Nephron progenitor cell (in vitro differentiated cells): ENCODE results near the gene ATRNL1.

ENCODE experiments used
- DNase-seq: peaks from one replicate; pipeline ENCODE4 v3.0.0; 2021
- H3K27ac Mint-ChIP-seq: 2 replicates; pipeline ENCODE4 v1.8.0; 2021; ENCODE audit warnings: mild to moderate bottlenecking, moderate library complexity, mixed read lengths
- H3K27me3 Mint-ChIP-seq: 2 replicates; pipeline ENCODE4 v1.8.0; 2021; ENCODE audit warnings: mild to moderate bottlenecking, low read depth, mixed read lengths; ENCODE audit not compliant: poor library complexity
- H3K36me3 Mint-ChIP-seq: 2 replicates; pipeline ENCODE4 v1.8.0; 2021; ENCODE audit warnings: low read depth, mixed read lengths
- H3K4me1 Mint-ChIP-seq: 2 replicates; pipeline ENCODE4 v1.8.0; 2021; ENCODE audit warnings: mixed read lengths
- H3K4me3 Mint-ChIP-seq: 2 replicates; pipeline ENCODE4 v1.8.0; 2021; ENCODE audit warnings: mild to moderate bottlenecking, moderate library complexity, mixed read lengths
- H3K9me3 Mint-ChIP-seq: 2 replicates; pipeline ENCODE4 v1.8.0; 2021; ENCODE audit warnings: mild to moderate bottlenecking, moderate library complexity, mixed read lengths
- CTCF ChIP-seq: fragments of 200-600 bp; sonication (generic); IDR thresholded peaks from 2 replicates; pipeline ENCODE4 v1.5.0; 2021; ENCODE audit warnings: antibody characterized with exemption

ATRNL1 gene

GRCh38 chr10:115107830-115108229 lies 14.7 kb downstream of the ATRNL1 start:
- H3K9me3 Mint-ChIP-seq, result peaks cover 81% of the 10 kb centered on the region
- no peak overlapping the region for H3K4me3 Mint-ChIP-seq
- DNase-seq, result no peak
- no peak overlapping the region for H3K27ac Mint-ChIP-seq
- no peaks in the 10 kb centered on the region for H3K27me3 Mint-ChIP-seq
- peaks cover 88% of the 10 kb centered on the region for H3K36me3 Mint-ChIP-seq
- no peak for TF ChIP-seq CTCF
- H3K4me1 Mint-ChIP-seq, result no peaks in the 10 kb centered on the region

GRCh38 chr10:115117301-115117700 lies 24.1 kb downstream of the ATRNL1 start:
- TF ChIP-seq CTCF, result no peak
- Mint-ChIP-seq H3K36me3 (peaks cover 34% of the 10 kb centered on the region), H3K4me1 (peaks cover 4% of the 10 kb centered on the region), H3K27me3 (no peaks in the 10 kb centered on the region), H3K9me3 (peaks cover 21% of the 10 kb centered on the region), H3K4me3 (no peak overlapping the region), H3K27ac (no peak overlapping the region)
- no peak for DNase-seq

- H3K27me3 Mint-ChIP-seq, result no peaks in the 10 kb centered on the region
- peaks cover 23% of the 10 kb centered on the region for H3K36me3 Mint-ChIP-seq
- DNase-seq, result no peak
- peaks cover 4% of the 10 kb centered on the region for H3K4me1 Mint-ChIP-seq
- H3K9me3 Mint-ChIP-seq, result peaks cover 11% of the 10 kb centered on the region
- TF ChIP-seq CTCF, result no peak
- H3K4me3 Mint-ChIP-seq, result no peak overlapping the region
- H3K27ac Mint-ChIP-seq, result no peak overlapping the region
Measured at GRCh38 chr10:115118346-115118745, 25.2 kb downstream of the ATRNL1 start.

- no peaks in the 10 kb centered on the region for H3K27me3 Mint-ChIP-seq
- H3K27ac Mint-ChIP-seq, result peak overlapping the region; percentile 50
- H3K4me1 Mint-ChIP-seq, result no peaks in the 10 kb centered on the region
- no peaks in the 10 kb centered on the region for H3K9me3 Mint-ChIP-seq
- no peak for TF ChIP-seq CTCF
- no peak for DNase-seq
- H3K4me3 Mint-ChIP-seq, result no peak overlapping the region
- peaks cover 5% of the 10 kb centered on the region for H3K36me3 Mint-ChIP-seq
Measured at GRCh38 chr10:115125505-115125904, 32.3 kb downstream of the ATRNL1 start.

GRCh38 chr10:115129752-115130151 lies 36.6 kb downstream of the ATRNL1 start:
- Mint-ChIP-seq H3K36me3 (peaks cover 34% of the 10 kb centered on the region), H3K9me3 (peaks cover 26% of the 10 kb centered on the region), H3K27me3 (no peaks in the 10 kb centered on the region), H3K4me1 (no peaks in the 10 kb centered on the region), H3K4me3 (no peak overlapping the region), H3K27ac (no peak overlapping the region)
- DNase-seq, result no peak
- TF ChIP-seq CTCF, result peak; percentile 34

- TF ChIP-seq CTCF, result no peak
- Mint-ChIP-seq H3K36me3 (peaks cover 72% of the 10 kb centered on the region), H3K4me1 (no peaks in the 10 kb centered on the region), H3K4me3 (no peak overlapping the region), H3K27ac (no peak overlapping the region), H3K27me3 (no peaks in the 10 kb centered on the region), H3K9me3 (peaks cover 63% of the 10 kb centered on the region)
- DNase-seq, result no peak
Measured at GRCh38 chr10:115136616-115137015, 43.5 kb downstream of the ATRNL1 start.
